Osteocyte (in vitro differentiated cells): ENCODE results near the gene IGFL1. TPM values are rescaled to one million over a fixed set of nuclear protein-coding genes. Genes with fewer than 3 reads are reported as not detected.
"Not testable (repeated sequence)": the region's sequence is repeated elsewhere in the genome, so short reads cannot be mapped to it uniquely, and the experiment has no call there.

Source experiments
- DNase-seq: peaks from one replicate; pipeline ENCODE4 v3.0.0; 2021; ENCODE audit warnings: mixed read lengths; ENCODE audit not compliant: unreplicated experiment; ENCODE audit errors: extremely low spot score
- H3K27ac Mint-ChIP-seq: one replicate; pipeline ENCODE4 v1.8.0; 2021; ENCODE audit warnings: mild to moderate bottlenecking, mixed read lengths; ENCODE audit not compliant: unreplicated experiment
- H3K27me3 Mint-ChIP-seq: one replicate; pipeline ENCODE4 v1.8.0; 2021; ENCODE audit warnings: mixed read lengths; ENCODE audit not compliant: unreplicated experiment
- H3K36me3 Mint-ChIP-seq: one replicate; pipeline ENCODE4 v1.8.0; 2021; ENCODE audit warnings: mixed read lengths; ENCODE audit not compliant: unreplicated experiment
- H3K4me1 Mint-ChIP-seq: one replicate; pipeline ENCODE4 v1.8.0; 2021; ENCODE audit warnings: mixed read lengths; ENCODE audit not compliant: unreplicated experiment
- H3K4me3 Mint-ChIP-seq: one replicate; pipeline ENCODE4 v1.8.0; 2021; ENCODE audit warnings: mild to moderate bottlenecking, moderate library complexity, mixed read lengths; ENCODE audit not compliant: unreplicated experiment
- H3K9me3 Mint-ChIP-seq: one replicate; pipeline ENCODE4 v1.8.0; 2021; ENCODE audit warnings: mixed read lengths; ENCODE audit not compliant: unreplicated experiment
- CTCF ChIP-seq: fragments of 200-600 bp; sonication (generic); IDR thresholded peaks from 2 replicates; pipeline ENCODE4 v1.5.0; 2021; ENCODE audit warnings: antibody characterized with exemption, mild to moderate bottlenecking, moderate library complexity
- total RNA-seq: library from RNA; stranded (reverse); gene quantifications from 2 replicates; pipeline ENCODE4 v1.2.1, GENCODE V29; 2021

IGFL1 gene
- total RNA-seq, 1 donor from 2014 or later, result not detected

DNA sequence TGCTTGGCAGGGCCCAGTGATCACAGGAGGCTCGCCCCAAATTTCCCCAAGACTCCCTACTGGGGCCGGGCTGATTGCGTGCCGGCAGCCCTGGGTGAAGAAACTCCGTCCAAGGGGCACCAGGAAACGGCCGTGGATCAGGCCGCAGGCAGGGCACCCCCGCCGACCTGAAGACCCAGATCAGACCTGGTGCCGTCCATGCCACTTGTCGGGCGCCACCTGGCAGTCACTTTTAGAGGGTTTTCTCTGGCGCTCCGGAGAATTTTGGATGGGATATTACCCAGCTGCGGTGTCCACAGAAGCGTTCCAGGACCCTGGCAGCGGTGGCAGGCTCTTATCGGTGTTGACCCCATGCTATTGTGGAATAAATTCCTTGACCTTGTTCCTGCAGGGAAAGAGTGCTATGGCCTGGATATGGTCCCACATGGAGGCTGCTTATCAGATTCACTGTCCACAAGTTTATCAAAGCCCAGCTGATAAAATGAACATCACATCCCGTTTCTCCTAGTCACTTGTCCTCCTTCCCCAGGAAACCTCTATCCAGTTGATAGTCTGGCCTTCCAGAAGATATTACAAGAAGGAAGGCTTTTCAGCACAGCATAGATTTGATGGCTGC is 43.3 kb upstream of the IGFL1 start:
- TF ChIP-seq CTCF, result no peak
- Mint-ChIP-seq H3K27ac (no peak overlapping the region), H3K9me3 (no peaks in the 10 kb centered on the region), H3K36me3 (no peaks in the 10 kb centered on the region), H3K4me3 (no peak overlapping the region), H3K4me1 (no peaks in the 10 kb centered on the region), H3K27me3 (peaks cover 71% of the 10 kb centered on the region)
- no peak for DNase-seq

- Mint-ChIP-seq H3K27ac (no peak overlapping the region), H3K4me3 (no peak overlapping the region), H3K9me3 (no peaks in the 10 kb centered on the region), H3K36me3 (no peaks in the 10 kb centered on the region), H3K27me3 (peaks cover 70% of the 10 kb centered on the region), H3K4me1 (no peaks in the 10 kb centered on the region)
- no peak for TF ChIP-seq CTCF
- DNase-seq, result no peak
These were observed 42.8 kb upstream of the IGFL1 start for GRCh38 chr19:46186717-46187101.

DNA sequence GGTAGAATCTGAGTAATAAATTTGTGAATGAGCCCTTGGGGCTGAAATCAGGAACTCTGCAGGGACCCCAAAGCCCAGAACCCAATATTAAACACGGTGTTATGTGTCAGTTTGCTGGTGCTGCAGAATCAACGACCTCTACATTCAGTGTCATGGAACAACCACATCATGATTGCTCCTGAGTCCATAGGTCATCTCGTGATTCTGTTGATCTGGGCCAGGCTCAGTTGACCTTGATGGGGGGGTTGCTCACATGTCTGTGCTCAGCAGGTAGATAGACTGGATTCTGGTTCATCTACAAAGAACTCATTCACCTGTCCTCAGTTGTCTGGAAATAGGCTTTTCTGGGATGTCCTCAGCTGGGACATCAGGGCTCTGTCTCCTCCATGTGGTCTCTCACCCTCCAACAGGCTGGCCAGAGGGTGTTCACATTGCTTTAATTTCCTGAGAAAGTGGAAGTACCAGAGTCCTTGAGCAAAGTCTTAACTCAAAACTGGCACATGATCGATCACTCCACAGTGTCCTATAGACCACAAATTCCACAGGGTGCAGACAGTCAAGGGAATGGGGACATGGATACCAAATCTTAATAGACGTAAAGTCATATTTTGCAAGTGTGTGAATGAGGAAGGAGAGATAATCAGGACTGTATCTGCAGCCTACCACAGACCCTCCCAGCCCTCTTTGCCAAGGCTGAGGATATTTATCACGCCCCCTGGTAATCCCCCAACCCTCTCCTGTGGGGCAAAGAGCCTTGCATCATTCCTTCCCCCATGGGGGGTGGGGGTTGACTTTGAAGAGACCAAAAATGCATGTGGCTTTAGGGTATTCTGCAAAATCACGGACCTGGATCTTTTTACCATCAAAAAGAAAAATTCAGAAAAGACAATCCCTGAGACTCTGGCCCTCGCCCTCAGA is 39.3 kb upstream of the IGFL1 start:
- Mint-ChIP-seq H3K27ac (no peak overlapping the region), H3K9me3 (no peaks in the 10 kb centered on the region), H3K4me1 (peaks cover 12% of the 10 kb centered on the region), H3K4me3 (no peak overlapping the region), H3K36me3 (no peaks in the 10 kb centered on the region), H3K27me3 (peaks cover 46% of the 10 kb centered on the region)
- TF ChIP-seq CTCF, result no peak
- DNase-seq, result no peak

- no peak overlapping the region for H3K27ac Mint-ChIP-seq
- no peak for DNase-seq
- no peaks in the 10 kb centered on the region for H3K9me3 Mint-ChIP-seq
- H3K27me3 Mint-ChIP-seq, result peaks cover 45% of the 10 kb centered on the region
- no peak overlapping the region for H3K4me3 Mint-ChIP-seq
- H3K36me3 Mint-ChIP-seq, result no peaks in the 10 kb centered on the region
- TF ChIP-seq CTCF, result no peak
- H3K4me1 Mint-ChIP-seq, result peaks cover 12% of the 10 kb centered on the region
These were observed 38.2 kb upstream of the IGFL1 start for GRCh38 chr19:46191356-46191755.

DNA sequence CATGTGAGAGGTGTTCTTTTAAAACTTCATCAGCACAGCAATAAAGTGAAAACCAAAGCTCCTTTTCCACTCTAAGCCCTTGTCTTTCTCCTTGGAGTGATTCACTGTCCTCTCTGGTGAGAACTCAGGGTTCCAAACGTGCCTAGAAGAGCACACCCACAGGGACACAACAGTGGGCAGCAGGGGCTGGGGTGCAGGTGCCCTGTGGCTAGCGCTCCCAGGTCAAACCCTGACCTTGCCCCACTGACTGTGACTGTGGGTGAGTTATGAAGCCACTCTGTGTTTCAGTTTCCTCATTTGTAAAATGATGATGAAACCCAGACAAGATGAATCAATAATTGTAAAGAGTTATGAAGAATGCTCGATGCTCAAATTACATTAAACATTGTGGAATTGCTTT is 37.6 kb upstream of the IGFL1 start:
- Mint-ChIP-seq H3K36me3 (no peaks in the 10 kb centered on the region), H3K4me3 (no peak overlapping the region), H3K4me1 (peaks cover 12% of the 10 kb centered on the region), H3K27ac (no peak overlapping the region), H3K9me3 (no peaks in the 10 kb centered on the region), H3K27me3 (peaks cover 45% of the 10 kb centered on the region)
- TF ChIP-seq CTCF, result no peak
- DNase-seq, result no peak

DNA sequence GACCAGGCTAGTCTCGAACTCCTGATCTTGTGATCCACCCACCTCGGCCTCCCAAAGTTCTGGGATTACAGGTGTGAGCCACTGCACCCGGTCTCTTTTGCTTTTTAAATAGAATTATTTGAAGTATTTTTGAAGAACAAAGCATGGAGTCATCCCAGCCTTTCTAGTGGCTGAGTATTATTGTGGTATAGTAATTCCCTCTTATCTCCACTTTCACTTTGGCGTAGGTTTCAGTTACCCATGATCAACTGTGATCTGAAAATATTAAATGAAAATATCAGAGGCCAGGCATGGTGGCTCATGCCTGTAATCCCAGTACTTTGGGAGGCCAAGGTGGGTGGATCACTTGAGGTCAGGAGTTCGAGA is 36.9 kb upstream of the IGFL1 start:
- not testable (repeated sequence) for H3K4me3 Mint-ChIP-seq, H3K36me3 Mint-ChIP-seq, DNase-seq, H3K9me3 Mint-ChIP-seq
- Mint-ChIP-seq H3K27me3 (peaks cover 51% of the 10 kb centered on the region), H3K27ac (peak overlapping the region; percentile 52), H3K4me1 (peaks cover 12% of the 10 kb centered on the region)
